Motor neuron (in vitro differentiated cells): ENCODE results near the gene MXD4. TPM values are rescaled to one million over a fixed set of nuclear protein-coding genes. Genes with fewer than 3 reads are reported as not detected.

ENCODE experiments used
- ATAC-seq, 8 experiments: fragments of 200-7000 bp; cut with Tn5 transposase; replicated peaks in 6 of 8; 2 replicates each; pipeline ENCODE4 v1.8.0; 2021; ENCODE audit warnings: mild to moderate bottlenecking in 8 of 8, moderate library complexity in 8 of 8
- H3K27ac ChIP-seq, 2 donors: fragments of 250-450 bp; sonication (Bioruptor Pico); 2 replicates each; pipeline ENCODE4 v1.9.0; 2021; ENCODE audit warnings: antibody characterized with exemption in 2 of 2, mild to moderate bottlenecking in 2 of 2, moderate library complexity in 1 of 2
- H3K4me1 ChIP-seq, 2 donors: fragments of 250-450 bp; sonication (Bioruptor Pico); replicated peaks in 1 of 2; 2 replicates each; pipeline ENCODE4 v1.6.1; 2021; ENCODE audit warnings: antibody characterized with exemption in 2 of 2, mild to moderate bottlenecking in 2 of 2, moderate library complexity in 1 of 2
- H3K4me3 ChIP-seq, 5 donors: fragments of 250-450 bp; sonication (Bioruptor Pico); 2 replicates each; pipeline ENCODE4 v1.9.0; 2021; ENCODE audit warnings: antibody characterized with exemption in 5 of 5, mild to moderate bottlenecking in 5 of 5, moderate library complexity in 4 of 5
- WGBS, 10 experiments: fragments of 450-650 bp; shearing (Covaris generic); methylation state at CpG; one replicate each; pipeline ENCODE4 v1.0.0; 2022; 5-methylcytosine and 5-hydroxymethylcytosine counted together
- in situ Hi-C, 9 experiments: fragments of 400-800 bp; cut with MboI; loops; one replicate each; pipeline ENCODE4 v1.15.0; 2021; ENCODE audit warnings: low sequenced_read_pairs in 9 of 9, low pct_unique_long_range_greater_than_20kb in 2 of 9; ENCODE audit not compliant: unreplicated experiment in 9 of 9
- total RNA-seq, 8 experiments: library from RNA; unstranded; fragments of 300-600 nt; gene quantifications; 2 replicates each; pipeline versions ENCODE4 v1.2.3 to v1.2.4, GENCODE V29; 2022

Gene MXD4
- total RNA-seq, 8 experiments from 2014 or later: 12.8 to 53.6 (median 36.2) TPM

DNA sequence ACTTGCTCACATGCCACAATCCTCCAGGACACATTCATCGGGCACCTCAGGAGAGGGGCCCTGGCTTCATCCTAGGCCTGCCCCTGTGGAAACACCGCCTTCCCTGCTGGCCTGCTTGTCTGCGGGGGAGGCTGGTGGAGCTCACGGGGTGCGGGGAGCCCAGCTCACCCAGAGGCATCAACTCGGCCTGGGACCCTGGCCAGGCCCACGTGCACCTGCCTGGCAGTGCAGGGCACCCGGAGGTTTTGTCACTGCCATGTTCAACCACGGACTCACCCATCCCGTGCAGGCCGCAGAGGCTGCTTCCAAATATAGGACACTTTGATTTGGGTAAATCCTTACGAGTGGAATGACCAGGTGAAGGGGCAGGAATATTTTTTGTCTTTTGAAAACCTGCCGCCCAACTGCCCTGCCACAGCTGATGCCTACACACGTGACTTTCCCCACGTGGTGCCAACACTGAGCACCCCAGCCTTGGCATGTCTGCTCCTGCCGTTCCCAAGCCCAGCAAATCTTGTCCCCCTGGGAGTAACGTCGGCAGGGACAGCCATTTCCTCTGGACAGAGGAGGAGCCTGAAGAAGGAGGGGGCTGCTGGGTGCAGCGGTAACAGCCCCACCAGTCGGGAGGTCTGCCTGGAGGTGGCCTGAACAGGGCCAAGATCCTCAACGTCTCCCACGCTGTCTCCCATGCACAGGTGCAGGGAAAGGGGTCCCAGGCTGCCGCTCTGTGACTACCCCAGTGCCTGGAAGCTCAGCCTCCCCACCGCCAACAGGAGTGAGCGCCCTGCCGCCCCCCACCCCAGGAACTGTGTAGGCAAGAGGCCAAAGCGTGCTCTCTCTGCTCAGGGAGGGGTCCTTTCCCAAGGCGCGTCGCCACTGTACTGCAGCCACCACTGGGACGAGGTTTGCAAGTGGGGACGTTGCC is 8.5 kb downstream of the MXD4 start:
- 60 to 100% (median 91%) methylated on average over 1 to 16 of the region's 32 CpGs; no CpG with 5 or more reads in 2 of the 10 experiments for WGBS, 10 experiments
- no peak overlapping the region for H3K4me3 ChIP-seq

DNA sequence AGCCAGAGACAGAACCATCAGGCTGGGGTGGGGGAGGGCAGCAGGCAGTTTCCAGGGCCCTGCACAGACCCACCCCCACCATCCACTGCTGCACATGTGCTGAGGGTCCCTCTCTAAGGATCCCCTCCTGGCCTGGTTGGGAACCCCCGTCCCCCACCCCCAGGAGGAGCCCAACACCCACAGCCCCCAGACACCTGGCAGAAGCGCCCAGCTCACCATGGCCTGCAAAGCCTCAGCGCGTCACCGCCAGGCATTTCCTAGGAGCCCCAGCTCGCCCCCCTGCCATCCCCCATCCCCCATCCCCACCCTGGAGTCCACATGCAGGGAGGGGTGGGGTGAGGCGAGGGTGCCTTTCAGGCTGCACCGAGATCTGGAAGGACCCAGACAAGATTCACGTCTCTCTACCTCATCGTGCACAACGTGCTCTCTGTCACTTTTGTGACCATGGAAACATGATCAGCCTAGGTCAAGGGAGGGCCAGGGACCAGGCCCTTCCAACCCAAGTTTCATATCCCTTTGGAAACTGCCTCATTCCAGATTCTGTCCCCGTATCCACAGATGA is 9.3 kb downstream of the MXD4 start:
- ATAC-seq: no peak
- in situ Hi-C loops: no loop called here
- 29 to 100% (median 90%) methylated on average over 1 to 3 of the region's 12 CpGs; no CpG with 5 or more reads in 6 of the 10 experiments for WGBS, 10 experiments
- H3K4me1 ChIP-seq: no peaks in the 10 kb centered on the region
- no peak overlapping the region for H3K4me3 ChIP-seq
- H3K27ac ChIP-seq: no peak overlapping the region

More for the DNA sequence above, 8.5 kb downstream of the MXD4 start:
- in situ Hi-C loops: no loop called here
- Histone ChIP-seq H3K27ac (no peak overlapping the region), H3K4me1 (no peaks in the 10 kb centered on the region)
- no peak for ATAC-seq

DNA sequence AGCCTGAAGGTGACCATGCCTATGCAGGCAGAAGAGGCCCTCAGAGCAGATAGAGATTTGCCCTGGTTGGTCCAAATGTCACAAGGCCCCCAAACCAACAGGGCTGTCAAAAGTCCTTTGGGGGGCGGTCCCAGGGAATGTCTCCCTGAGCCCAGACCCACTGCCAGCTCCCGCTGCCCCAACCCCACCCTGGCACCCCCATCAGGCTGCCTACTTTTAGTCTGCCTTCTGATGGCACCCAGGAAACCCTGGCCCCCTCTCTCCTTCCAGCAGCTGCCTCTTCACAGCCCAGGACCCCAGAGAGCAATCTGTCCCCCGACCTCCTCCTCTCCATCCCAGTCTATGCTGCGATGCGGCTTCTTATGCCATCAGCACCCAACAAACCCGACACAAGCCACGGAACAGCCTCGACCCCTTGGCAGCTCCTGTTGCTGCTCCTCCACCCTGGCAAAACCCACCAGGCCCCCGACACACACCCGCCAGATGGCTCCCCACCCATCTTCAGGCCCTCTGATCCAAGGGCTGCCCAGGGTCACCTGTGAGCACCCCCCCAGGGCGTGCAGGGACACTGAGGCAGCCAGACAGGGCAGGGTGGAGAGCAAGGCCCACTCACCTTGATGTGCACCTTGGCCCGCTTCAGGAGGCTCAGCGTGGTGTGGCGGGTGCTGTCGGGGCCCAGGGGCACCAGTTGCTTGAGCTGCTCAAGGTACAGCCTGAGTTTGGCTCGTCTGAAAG is 9.9 kb downstream of the MXD4 start:
- no peak overlapping the region for H3K27ac ChIP-seq
- 100% methylated on average over 2 of the region's 16 CpGs; no CpG with 5 or more reads in 8 of the 10 experiments for WGBS, 10 experiments
- no peaks in the 10 kb centered on the region for H3K4me1 ChIP-seq
- no peak for ATAC-seq
- H3K4me3 ChIP-seq: no peak overlapping the region
- in situ Hi-C loops: no loop called here

DNA sequence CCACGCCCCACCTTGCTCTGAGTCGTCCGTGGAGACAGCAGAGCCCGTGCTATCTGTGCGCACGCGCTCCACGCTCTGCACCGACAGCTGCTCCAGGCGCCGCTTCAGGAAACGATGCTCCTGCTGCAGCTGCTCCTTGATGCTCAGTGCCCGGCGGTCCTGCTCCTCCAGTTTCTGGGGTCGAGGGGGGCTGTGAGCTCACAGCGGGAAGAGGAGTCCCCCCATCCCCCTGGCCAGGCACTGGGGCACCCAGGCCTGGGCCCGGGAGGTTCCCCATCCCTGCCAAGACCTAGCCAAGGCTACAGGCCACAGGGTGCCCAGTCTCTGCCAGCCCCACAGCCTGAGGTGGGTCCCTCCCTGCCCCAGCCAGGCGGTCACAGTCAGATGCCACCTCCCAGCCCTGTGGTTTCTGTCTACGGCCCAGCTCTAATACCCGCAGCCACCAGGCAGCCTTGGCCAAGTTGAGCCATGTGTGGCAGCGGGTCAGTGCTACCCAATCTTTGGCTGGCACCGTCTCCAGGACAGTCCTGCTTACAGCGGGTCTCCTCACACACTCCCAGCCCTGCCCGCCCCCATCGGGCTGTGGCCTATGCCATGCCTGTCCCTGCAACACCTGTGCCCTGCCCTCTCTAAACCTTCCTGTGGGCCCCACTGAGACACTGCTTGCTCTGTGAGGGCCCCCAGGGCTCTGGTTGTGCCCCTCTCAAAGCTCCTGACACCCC is 10.7 kb downstream of the MXD4 start:
- H3K27ac ChIP-seq: no peak overlapping the region
- WGBS, 10 experiments: 80 to 100% (median 94%) methylated on average over 1 to 9 of the region's 25 CpGs; no CpG with 5 or more reads in 6 of the 10 experiments
- H3K4me3 ChIP-seq: no peak overlapping the region
- H3K4me1 ChIP-seq: no peaks in the 10 kb centered on the region
- no peak for ATAC-seq
- in situ Hi-C loops: no loop called here

DNA sequence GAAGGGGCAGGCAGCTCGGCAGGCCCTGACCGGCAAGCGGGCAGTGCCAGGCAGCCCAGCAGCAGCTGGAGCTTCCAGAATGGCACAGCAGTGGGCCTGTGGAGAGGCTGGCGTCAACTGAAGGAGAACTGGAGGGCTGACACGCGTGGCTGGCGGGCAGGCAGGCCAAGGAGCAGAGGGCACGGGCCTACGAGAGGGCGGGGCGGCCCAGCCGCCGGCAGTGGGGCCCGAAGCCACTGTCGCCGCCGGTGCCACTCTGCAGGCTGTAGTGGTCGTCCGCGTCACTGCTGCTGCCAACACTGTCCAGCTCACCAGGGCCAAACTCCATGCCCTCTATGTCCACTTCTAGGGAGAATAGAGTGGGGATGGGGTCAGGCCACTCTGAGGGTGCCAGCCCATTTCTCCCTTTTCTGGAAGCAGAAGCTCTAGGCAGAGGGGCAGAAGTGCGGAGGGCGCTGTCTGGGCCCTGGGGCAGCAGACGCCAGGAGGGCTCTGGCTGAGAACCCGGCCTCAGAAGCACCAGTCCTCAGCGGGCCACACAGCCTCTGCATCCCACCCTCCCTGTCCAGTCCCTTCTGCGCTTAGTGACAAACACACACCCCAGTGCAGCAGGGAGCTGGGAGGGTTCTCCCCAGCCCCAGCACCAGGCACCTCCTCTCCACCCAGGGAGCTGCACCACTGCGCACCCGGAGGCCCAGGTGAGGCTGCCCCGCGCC is 11.4 kb downstream of the MXD4 start:
- no peak overlapping the region for H3K4me3 ChIP-seq
- ATAC-seq: no peak
- no peak overlapping the region for H3K27ac ChIP-seq
- peaks cover 0 to 3% of the 10 kb centered on the region in 2 donors for H3K4me1 ChIP-seq
- in situ Hi-C loops: no loop called here
- WGBS, 10 experiments: 60 to 97% (median 80%) methylated on average over 1 to 4 of the region's 30 CpGs; no CpG with 5 or more reads in 6 of the 10 experiments

DNA sequence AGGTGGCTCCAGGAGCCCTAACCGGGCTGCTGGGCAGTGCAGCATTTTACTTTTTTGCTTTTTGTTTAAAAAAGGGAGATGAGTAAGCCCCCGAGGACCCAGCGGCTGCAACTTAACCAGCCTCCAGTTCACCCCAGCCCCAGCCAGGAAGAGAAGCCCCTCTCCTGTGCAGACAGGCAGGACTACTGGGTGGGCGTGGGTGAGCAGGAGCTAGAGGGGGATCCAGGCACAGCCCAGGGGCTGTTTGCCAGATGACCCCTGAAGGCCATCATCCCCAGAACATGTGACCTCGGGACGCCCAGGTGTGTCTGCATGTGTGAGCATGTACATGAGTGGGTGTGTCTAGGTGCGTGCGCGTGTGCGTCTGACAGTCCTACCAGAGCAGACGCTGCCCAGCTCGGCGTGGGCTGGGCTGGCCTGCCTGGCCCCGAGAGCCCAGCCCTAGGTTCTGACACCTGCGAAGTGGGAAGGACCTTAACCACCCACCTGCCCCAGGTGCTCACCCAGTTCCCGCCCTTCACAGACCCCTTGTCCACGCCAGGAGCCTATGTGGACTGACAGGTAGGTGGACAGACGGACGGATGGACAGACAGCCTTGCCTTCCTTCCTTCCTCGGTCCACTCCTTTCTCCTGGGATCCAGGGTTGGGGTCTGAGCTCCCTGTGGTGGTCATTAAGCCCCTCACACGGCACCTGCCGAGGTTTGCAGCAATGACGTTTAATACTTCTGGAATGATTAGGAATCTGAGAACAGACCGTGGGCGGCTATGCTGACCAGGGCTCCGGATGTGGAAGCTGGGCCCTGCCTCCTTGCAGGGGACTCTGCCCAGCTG is 12.2 kb downstream of the MXD4 start:
- no peak overlapping the region for H3K4me3 ChIP-seq
- ATAC-seq: no peak
- H3K4me1 ChIP-seq: peaks cover 0 to 3% of the 10 kb centered on the region in 2 donors
- in situ Hi-C loops: loop anchor here in 1 of 9 experiments (25.0 kb wide), 1 partner anchor 163 kb away; the partner anchor contains the start of genes CFAP99 and ZFYVE28
- no peak overlapping the region for H3K27ac ChIP-seq
- 67 to 100% (median 85%) methylated on average over 1 to 7 of the region's 26 CpGs; no CpG with 5 or more reads in 2 of the 10 experiments for WGBS, 10 experiments

DNA sequence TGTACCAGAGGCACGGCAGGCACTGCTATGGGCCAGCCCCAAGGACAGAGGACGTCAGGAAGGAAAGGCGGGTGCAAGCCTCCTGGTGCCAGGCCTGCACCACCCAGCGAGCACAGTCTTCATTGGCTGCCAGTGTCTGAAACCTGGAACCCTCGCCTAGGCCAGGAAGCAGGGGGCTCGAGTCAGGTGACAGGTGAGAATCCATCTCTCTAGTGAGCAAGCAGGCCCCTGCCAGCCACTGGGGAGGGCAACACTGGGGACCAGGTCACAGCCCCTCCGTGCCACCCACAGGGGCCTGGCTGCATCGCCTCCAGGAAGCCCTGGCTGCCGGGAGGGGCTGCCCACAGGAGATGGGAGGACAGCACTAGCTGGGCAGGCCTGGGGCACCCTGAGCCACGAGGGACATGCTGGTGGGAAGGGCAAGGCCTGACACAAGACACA is 13.1 kb downstream of the MXD4 start:
- H3K4me3 ChIP-seq: no peak overlapping the region
- in situ Hi-C loops: loop anchor here in 1 of 9 experiments (25.0 kb wide), 1 partner anchor 163 kb away; the partner anchor contains the start of genes CFAP99 and ZFYVE28
- no peak overlapping the region for H3K27ac ChIP-seq
- ATAC-seq: no peak
- peaks cover 0 to 3% of the 10 kb centered on the region in 2 donors for H3K4me1 ChIP-seq
- 51 to 80% (median 60%) methylated on average over 1 to 3 of the region's 10 CpGs; no CpG with 5 or more reads in 5 of the 10 experiments for WGBS, 10 experiments

DNA sequence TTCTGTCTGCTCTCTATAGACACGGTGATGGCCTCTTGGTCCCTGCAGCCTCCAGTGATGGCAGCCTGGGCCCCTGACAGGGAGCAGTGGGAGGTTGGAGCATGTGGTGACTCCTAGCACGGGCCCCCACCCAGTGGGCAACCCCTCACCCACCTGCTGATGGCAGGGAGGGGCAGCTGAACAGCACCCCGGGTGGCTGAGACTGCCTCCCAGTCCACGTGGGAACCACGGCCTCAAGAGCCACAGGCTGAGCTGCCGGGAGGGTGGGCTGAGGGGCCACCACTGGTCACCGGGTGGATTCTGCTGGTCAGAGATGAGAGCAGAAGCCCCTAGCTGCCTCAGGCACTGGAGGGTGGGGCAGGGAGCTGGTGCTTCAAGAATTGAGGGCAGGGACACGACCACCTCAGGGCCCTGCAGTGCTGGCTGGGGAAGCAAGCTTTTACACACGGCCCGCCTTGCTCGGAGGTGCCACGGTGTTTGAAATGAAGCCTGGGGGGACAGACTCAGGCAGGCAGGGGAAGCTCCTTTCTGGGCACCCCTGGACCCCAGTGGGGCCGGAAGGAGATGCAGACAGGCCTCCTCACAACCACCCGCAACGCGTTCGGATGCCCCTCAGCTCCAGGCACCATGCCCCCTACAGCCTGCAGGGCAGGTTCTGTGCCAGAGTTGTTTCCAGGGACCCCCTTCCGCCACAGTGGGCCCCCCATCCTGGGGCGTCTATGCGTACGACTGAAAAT is 13.7 kb downstream of the MXD4 start:
- no peak overlapping the region for H3K4me3 ChIP-seq
- no peak for ATAC-seq

DNA sequence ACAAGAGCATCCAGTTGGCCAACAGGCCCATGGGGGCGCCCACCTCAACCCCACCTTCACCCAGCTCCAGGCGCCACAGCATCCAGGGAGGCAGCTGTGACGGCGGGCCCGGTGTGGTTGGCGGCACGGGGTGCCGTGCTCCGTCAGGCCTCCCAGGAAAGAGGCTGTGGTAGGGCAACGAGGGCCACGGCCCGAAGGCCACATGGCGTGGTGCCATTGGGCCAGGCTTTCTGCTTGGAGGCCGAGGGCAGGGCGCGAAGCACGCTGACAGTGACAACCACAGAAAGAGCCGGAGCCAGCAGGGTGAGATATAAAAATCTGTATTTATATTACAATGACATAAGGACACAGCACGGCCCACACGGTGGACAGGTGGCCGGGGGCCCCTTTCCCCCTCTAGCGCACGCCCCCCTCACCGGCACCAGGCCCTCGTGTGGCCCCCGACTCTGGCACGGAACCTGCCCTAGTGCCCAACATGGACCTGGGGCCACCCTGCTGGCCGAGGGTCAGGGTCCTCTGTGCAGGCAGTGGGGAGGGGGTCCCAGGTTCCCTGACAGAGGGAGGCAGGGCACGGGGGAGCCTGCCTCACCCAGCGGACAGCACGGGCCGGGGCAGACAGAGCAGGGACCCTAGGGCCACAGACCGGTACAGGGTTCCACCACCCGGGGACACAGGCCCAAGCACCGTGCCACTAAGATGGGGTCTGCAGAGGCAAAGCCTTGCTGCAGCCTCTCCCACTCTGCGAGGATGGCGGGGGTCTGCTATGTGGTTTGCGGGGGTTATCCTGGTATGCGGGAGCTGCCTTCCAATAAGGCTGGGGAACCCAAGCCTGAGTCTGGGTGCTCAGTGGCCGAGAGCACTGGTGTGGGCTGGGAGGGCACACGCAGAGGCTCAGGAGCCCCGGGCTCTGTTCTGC is 14.5 kb downstream of the MXD4 start:
- in situ Hi-C loops: loop anchor here in 1 of 9 experiments (25.0 kb wide), 1 partner anchor 165 kb away; the partner anchor contains the start of genes CFAP99 and ZFYVE28
- no peak overlapping the region for H3K27ac ChIP-seq

More for the DNA sequence above, 13.7 kb downstream of the MXD4 start:
- H3K4me1 ChIP-seq: peaks cover 0 to 3% of the 10 kb centered on the region in 2 donors
- no peak overlapping the region for H3K27ac ChIP-seq
- WGBS, 10 experiments: 73 to 100% (median 87%) methylated on average over 1 to 6 of the region's 21 CpGs; no CpG with 5 or more reads in 6 of the 10 experiments
- in situ Hi-C loops: loop anchor here in 1 of 9 experiments (25.0 kb wide), 1 partner anchor 164 kb away; the partner anchor contains the start of genes CFAP99 and ZFYVE28

More for the DNA sequence above, 14.5 kb downstream of the MXD4 start:
- ATAC-seq: peak in 1 of 8 experiments; percentile 6
- Histone ChIP-seq H3K4me3 (no peak overlapping the region), H3K4me1 (peaks cover 0 to 3% of the 10 kb centered on the region in 2 donors)
- WGBS, 10 experiments: 80 to 100% methylated on average over 1 to 2 of the region's 42 CpGs; no CpG with 5 or more reads in 8 of the 10 experiments
